GM21367 (cell line): ENCODE data around the gene NRP2.

Experiments
- ATAC-seq: cut with Tn5 transposase; IDR thresholded peaks from one replicate; pipeline ENCODE4 v1.9.1; 2021; ENCODE audit not compliant: unreplicated experiment

The NRP2 gene

DNA sequence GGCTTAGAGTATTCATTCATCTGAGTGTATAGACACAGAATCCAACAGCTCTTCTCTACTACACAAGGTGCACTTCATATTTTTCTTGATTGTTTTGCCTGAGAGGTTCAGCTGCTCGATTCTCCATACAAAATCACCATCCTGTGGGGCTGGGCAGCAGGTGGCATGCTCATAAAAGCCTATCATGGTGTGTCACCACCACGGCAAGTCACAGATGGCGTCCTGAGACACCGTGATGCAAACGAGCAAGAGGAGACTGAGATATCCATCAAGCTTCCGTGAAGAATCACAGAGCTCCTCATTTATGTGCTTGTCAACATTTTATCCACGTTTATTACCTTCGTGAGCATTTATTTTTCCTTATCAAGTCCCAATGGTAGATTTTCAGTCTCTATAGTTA, 22.4 kb upstream of the NRP2 start:
- ATAC-seq = no peak

DNA sequence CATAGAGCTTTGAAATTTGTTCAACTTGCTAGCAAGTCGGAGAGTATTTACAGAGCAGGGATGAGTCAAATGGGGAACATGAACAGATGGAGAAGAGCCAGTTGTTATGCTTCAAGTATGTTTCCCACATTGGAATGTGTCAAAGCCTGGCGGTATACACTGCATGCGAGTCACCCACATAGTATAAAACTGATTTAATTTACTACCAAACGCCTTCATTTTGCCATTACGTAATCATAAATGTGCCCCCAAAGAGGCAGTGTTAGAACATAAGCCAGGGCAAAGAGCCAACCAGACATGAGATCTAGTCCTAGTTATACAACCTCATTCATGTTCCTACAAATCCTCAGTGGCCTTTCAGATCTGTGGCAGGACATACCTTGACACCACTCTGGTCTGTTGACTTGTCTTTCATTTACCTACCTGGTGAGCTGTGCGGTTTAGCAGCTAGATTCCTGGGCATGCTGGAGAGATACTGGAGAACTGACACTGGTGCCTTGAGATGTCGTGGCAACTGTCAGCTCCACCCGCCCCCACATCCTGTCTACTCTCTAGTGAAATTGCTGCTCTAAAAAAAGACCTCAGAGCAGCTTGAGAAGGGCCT, 21.7 kb upstream of the NRP2 start:
- ATAC-seq = peak; percentile 78

DNA sequence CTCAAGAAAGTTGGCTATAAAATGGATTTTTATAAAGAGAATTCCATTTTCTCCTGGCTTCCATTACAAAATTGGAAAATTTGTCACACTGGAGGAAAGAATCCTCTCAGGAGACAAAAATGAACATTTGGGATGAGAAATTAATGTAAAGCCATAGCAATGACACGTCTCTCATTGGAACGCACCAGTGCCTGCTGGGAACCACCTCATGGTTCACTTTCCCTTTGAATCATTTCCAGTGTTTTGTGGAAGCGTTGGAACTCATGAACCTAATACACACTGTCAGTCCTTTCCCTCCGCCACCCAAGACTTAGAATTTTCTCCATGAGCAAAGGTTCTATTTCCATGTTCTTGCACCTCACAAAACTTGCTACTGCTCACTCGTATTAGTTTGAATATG, 21.0 kb upstream of the NRP2 start:
- no peak for ATAC-seq

GRCh38 chr2:205662206-205662965, 19.9 kb upstream of the NRP2 start:
- ATAC-seq = no peak

DNA sequence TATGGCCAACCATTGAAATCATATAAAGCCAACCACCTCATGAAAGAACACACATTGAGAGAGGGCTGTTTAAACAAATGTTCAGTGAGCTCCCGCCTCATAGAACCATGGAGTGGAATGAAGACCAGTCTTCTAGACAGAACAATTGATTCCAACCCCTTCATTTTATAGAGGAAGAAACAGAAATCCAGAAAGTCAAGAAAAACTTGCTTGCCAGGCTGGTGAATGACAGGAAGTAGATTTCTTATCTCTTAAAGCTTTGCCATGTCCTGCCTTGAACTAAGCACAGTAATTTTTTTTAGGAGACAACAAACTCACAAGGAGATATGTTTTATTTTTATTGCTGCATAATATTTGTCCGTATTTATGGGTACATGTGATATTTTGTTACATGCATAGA, 16.5 kb upstream of the NRP2 start:
- ATAC-seq = no peak

DNA sequence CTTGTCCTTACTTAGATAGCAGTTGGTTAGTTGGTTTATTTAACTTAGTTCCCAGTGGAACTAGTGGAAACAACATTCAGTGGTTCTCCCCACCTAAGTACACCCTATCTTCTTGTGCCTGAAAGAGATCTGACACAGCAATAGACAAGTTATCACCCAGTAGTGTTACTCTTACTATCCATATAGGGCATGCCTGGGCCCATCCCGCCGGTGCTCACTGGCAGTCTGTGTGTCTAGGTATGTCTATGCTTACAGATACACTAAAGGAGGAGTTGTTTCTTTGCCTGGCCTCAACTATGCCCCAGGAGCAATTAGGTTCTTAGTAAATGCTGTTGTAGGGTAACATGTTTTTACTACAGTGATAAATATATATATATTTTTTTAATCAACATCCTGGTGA, 12.0 kb upstream of the NRP2 start:
- ATAC-seq = no peak

GRCh38 chr2:205673312-205673711, 9.0 kb upstream of the NRP2 start:
- ATAC-seq = no peak

- no peak for ATAC-seq
Measured at GRCh38 chr2:205675861-205676516, 6.3 kb upstream of the NRP2 start.

DNA sequence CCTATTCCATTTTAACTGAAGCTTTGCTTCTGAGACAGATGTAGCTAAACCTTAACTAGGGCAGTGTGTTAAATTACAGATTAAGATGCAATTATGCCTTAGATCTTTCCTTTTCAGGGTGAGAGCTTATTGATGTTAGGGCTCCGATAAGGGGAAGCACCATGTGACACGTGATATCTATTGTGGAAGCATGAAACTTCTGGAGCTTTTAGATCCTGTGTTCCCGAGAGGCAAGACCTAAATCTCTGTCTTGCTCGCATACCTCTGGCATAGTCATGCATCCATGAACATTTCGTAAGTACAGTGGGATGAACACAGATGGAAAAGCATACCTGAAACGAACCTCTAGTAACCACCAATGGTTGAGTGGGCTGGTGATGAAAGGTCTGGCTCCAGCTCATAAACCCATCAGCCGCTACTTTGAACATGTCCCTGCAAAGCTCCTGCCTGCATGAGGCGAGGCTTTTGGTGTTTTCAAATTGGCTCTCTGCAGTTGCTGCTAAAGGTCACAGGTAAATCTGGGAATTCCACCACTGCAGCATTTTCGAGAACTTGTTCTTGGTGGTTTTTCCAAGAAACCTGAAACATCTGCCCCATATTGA, 3.7 kb upstream of the NRP2 start:
- ATAC-seq = no peak

DNA sequence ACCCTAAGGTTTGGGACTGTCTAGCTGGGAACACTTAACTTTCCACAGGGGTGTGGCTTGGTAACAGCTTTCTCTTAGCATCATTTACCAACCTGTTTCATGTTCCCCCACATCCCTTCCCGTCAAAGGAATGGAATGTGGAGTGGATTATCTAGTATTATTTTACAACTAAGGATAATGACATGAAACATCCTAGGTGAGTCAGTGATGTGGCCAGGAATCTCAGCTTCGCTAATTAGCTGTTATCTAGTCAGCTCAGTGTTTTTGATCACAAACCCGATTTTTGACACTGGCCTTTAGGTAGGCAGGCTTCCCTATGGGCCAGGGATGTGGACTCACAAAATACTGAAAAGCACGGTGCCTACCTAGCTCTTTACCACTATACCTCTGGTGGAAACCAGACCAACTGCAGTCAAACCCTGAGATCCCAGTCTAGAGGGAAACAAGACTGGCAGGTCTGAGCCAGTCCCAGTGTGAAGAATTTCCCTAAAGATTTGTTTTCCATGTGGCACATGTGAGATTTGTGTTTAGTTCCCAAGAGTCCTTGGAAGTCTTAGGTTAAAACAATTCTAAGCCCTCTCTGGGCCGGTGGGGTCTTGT, 2.8 kb upstream of the NRP2 start:
- ATAC-seq = no peak

DNA sequence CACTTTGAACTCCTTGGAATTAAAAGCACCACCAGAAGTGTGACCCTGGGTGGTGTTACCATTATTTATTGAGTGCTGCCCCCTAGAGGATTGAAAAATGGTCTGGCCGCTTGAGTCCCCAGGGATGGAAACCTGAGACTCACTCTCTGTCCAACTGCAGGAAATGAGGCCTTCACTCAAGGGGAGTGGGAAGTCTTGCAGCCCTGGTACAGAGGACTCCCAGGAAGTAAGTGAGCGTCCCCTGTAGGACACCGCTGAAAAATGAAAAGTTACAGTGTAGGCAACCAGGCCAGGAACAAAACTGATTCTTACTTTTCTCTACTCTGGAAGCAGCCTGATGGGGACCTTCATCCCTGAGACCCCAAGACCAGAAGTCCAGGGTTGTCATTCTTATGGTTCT, 2.2 kb upstream of the NRP2 start:
- ATAC-seq = peak; percentile 53

DNA sequence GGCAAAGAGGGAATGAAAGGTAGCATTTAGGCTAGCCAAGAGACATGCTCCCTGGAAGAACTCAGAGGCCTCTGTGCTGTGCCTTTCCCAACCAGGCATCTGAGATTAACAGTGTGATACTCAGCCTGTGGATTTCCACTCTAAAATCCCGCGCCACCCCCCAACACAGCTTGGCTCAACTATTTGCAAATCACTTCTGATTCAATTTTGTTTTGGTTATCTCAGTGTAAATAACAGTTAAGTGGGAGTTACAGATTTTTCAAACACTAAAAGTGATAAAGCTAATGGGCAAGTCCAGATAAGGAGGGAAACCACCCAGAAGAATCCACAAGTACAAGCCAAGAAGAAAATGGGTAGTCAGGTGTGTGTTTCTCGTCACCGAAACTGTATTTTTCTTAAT, 1.4 kb upstream of the NRP2 start:
- ATAC-seq = no peak

DNA sequence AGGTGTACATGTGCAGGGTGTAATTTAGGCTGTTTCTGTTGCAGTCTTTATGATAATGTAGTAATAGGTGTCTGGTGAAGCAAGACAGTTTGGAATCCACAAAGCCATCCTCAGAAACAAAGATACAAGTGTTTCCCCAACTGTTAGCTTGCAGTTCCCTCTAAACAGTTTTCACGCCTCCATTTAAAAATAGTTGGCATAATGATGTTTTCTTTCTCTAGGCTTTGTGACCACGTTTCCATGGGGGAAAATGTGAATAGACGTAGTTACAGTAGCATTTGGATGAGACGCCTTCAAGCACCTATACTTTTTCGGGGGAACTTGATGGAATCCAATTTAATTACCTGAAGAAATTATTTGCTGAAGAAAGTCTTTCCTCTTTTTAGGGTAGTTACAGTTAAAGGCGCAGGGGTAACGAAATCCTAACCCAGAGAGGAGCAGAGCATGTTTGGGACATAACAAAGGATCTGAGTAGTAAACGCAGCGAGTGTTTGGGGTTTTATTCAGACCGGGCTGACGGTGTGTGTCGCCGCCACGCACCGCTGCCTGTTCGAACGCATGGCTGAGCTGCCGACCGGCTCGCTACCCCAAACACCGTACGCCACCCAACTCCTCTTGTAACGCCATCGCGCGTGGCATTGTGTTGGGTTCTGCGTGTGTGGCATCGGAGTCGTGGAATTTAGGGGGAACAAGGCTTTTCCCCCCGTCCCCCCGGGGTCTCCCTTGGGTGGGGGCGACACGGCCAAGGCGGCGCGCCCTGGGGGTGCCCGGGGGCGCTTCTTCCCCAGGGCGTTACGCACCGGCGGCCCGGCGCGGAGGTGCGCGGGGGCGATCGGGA, 681 bp upstream of the NRP2 start:
- peak; percentile 39 for ATAC-seq

GRCh38 chr2:205682971-205683501, 735 bp downstream of the NRP2 start:
- no peak for ATAC-seq

DNA sequence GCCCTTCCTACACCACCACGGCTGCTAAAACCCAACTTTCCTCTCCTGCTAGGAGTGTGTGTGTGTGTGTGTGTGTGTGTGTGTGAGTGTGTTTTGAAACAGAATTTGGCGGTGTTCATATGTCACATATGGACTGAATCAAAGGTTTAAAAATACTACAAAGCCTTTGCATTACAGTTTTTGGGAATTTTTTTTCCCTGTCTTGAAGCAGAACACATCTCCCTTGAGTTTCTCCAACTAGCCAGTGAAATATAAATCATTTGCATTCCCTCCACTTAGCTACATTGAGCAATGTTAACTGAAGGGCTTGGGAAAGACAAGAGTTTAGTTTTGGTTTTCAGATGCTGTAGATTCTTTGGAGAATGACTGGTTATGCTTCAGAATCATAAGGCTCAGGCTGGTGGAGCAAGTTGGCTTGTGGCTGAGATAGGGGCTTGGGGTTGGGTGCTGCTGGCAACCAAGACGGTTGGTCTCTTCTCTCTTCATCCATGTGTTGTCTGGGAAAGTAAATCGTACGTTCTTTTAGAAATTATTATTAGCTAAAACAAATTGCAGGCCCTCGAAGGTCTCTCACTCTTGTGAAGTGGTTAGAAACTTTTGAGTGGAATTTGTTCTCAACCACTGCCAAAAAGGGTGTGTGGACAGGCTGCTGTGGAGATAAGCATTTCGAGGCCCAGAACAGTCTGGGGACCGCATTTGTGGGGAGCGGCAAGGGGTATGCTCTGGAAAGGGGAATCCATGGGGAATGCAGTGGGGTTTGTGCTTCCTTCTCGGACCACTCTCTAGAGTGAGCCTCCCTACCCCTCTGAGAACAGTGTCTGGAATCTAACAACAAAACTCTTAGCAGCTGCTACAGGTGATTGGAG, 1.4 kb downstream of the NRP2 start:
- ATAC-seq = no peak

- ATAC-seq = no peak
Measured at GRCh38 chr2:205684871-205685313, 2.6 kb downstream of the NRP2 start.

- no peak for ATAC-seq
Measured at GRCh38 chr2:205685314-205686055, 3.2 kb downstream of the NRP2 start.

DNA sequence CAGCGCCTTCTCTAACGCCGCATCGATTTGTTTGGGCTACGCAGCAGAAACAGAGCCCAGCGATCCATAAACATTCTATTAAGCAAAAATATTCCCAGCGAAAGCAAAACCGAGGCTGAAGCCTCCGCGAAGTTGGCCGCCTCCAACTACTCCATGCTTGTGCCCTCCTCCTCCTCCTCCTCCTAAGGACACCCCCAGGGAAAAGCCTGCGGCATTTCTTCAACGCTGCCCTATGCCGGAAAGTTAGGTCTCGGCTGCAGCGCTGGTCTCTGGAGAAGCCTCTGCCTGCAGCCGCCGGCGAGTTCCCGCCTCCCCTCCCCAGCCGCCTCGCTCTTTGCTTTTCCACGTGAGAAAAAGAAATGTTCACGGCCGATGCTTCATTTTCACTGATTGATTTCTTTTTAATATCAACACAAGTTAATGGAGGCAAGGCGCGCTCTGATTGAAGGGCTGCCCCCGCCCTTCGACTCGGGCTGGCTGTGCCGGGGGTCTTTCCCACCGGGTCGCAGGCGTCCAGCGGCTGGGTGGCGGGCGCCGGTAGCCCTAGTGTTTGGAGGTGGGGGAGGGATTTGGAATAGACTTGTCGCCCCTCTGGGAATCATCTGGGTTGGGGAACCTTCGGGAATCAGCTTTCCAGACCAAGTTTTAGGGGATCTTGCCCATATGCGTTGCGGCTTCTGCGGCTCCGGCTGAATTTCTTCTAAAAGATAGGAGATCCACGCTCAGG, 3.9 kb downstream of the NRP2 start:
- no peak for ATAC-seq
